HL-60 (cell line): ENCODE measurements around the gene RERE.

Source experiments
- DNase-seq, 2 experiments: peaks; one replicate each; pipeline ENCODE4 v3.0.0-alpha.2; 2010 to 2020; ENCODE audit warnings: low read depth in 1 of 2, low spot score in 1 of 2
- H3K27ac ChIP-seq: fragments of 250-450 bp; sonication (Bioruptor Pico); replicated peaks from 2 replicates; pipeline ENCODE4 v1.5.1; 2020; ENCODE audit warnings: mild to moderate bottlenecking, moderate library complexity
- H3K27me3 ChIP-seq: fragments of 250-450 bp; sonication (Bioruptor Pico); 2 replicates; pipeline ENCODE4 v1.5.1; 2021; ENCODE audit warnings: mild to moderate bottlenecking, moderate library complexity; ENCODE audit not compliant: insufficient read depth, poor library complexity, severe bottlenecking
- H3K4me3 ChIP-seq: replicated peaks from 2 replicates; pipeline ENCODE4 v1.5.1; 2011; ENCODE audit warnings: mild to moderate bottlenecking, control low read depth, low read length; ENCODE audit not compliant: insufficient read depth
- GABPA ChIP-seq: IDR thresholded peaks from 2 replicates; pipeline ENCODE4 v1.6.1; 2012; ENCODE audit warnings: low read depth
- POLR2AphosphoS5 ChIP-seq: IDR thresholded peaks from 2 replicates; pipeline ENCODE4 v1.6.1; 2012; ENCODE audit warnings: low read depth
- SPI1 ChIP-seq: IDR thresholded peaks from 2 replicates; pipeline ENCODE4 v1.6.1; 2012; ENCODE audit warnings: low read depth, mild to moderate bottlenecking, borderline replicate concordance
- TF ChIP-seq, protein P1 (sequence below): IDR thresholded peaks from one replicate; pipeline ENCODE4 v1.5.1; 2011; ENCODE audit warnings: low read length, control low read depth, inconsistent platforms; ENCODE audit not compliant: insufficient read depth
- TF ChIP-seq, protein P2 (sequence below): IDR thresholded peaks from 2 replicates; pipeline ENCODE4 v1.6.1; 2012; ENCODE audit warnings: low read depth; ENCODE audit not compliant: insufficient replicate concordance

Gene RERE

DNA sequence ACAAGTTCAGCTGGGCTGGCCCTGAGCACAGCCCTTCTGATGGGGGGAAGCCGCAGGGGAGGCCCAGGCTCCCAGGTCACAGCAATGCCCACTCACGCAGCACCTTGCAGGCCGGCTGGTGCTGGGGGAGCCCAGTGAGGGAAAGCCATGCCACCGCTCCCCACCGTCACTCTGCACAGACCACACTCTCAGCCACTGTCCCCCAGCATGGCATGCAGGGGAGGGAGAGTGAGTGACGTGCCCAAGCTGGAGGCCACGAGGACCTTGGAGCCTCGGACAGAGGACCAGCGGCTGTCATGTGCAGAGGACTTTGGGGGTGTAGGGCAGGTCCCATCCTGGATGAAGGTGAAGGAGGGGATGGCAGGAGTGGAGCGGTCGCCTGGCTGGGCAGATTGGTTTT, 474.4 kb downstream of the RERE start:
- Histone ChIP-seq H3K4me3 (no peak overlapping the region), H3K27ac (no peak overlapping the region)

GRCh38 chr1:8342325-8342724, 475.1 kb downstream of the RERE start:
- H3K27ac ChIP-seq: no peak overlapping the region
- no peak overlapping the region for H3K4me3 ChIP-seq
- DNase-seq: no peak
- H3K27me3 ChIP-seq: no peaks in the 10 kb centered on the region
- TF ChIP-seq, protein P1, sequence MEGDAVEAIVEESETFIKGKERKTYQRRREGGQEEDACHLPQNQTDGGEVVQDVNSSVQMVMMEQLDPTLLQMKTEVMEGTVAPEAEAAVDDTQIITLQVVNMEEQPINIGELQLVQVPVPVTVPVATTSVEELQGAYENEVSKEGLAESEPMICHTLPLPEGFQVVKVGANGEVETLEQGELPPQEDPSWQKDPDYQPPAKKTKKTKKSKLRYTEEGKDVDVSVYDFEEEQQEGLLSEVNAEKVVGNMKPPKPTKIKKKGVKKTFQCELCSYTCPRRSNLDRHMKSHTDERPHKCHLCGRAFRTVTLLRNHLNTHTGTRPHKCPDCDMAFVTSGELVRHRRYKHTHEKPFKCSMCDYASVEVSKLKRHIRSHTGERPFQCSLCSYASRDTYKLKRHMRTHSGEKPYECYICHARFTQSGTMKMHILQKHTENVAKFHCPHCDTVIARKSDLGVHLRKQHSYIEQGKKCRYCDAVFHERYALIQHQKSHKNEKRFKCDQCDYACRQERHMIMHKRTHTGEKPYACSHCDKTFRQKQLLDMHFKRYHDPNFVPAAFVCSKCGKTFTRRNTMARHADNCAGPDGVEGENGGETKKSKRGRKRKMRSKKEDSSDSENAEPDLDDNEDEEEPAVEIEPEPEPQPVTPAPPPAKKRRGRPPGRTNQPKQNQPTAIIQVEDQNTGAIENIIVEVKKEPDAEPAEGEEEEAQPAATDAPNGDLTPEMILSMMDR: no peak
- no peak for TF ChIP-seq POLR2AphosphoS5
- TF ChIP-seq GABPA: no peak
- TF ChIP-seq, protein P2, sequence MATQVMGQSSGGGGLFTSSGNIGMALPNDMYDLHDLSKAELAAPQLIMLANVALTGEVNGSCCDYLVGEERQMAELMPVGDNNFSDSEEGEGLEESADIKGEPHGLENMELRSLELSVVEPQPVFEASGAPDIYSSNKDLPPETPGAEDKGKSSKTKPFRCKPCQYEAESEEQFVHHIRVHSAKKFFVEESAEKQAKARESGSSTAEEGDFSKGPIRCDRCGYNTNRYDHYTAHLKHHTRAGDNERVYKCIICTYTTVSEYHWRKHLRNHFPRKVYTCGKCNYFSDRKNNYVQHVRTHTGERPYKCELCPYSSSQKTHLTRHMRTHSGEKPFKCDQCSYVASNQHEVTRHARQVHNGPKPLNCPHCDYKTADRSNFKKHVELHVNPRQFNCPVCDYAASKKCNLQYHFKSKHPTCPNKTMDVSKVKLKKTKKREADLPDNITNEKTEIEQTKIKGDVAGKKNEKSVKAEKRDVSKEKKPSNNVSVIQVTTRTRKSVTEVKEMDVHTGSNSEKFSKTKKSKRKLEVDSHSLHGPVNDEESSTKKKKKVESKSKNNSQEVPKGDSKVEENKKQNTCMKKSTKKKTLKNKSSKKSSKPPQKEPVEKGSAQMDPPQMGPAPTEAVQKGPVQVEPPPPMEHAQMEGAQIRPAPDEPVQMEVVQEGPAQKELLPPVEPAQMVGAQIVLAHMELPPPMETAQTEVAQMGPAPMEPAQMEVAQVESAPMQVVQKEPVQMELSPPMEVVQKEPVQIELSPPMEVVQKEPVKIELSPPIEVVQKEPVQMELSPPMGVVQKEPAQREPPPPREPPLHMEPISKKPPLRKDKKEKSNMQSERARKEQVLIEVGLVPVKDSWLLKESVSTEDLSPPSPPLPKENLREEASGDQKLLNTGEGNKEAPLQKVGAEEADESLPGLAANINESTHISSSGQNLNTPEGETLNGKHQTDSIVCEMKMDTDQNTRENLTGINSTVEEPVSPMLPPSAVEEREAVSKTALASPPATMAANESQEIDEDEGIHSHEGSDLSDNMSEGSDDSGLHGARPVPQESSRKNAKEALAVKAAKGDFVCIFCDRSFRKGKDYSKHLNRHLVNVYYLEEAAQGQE: no peak
- no peak for TF ChIP-seq SPI1

More for the DNA sequence above, 474.4 kb downstream of the RERE start:
- no peak for DNase-seq
- no peaks in the 10 kb centered on the region for H3K27me3 ChIP-seq
- TF ChIP-seq, protein P2: no peak
- TF ChIP-seq POLR2AphosphoS5: no peak
- TF ChIP-seq, protein P1: no peak
- no peak for TF ChIP-seq SPI1
- TF ChIP-seq GABPA: no peak

GRCh38 chr1:8340448-8340847, 477.0 kb downstream of the RERE start:
- TF ChIP-seq POLR2AphosphoS5 (no peak), SPI1 (no peak), GABPA (no peak)
- TF ChIP-seq, protein P2: no peak
- TF ChIP-seq, protein P1: no peak
- no peak for DNase-seq
- H3K4me3 ChIP-seq: no peak overlapping the region
- H3K27me3 ChIP-seq: no peaks in the 10 kb centered on the region
- no peak overlapping the region for H3K27ac ChIP-seq
